CD4-positive, alpha-beta memory T cell (primary cell): ENCODE results near the gene ANK2. TPM values are rescaled to one million over a fixed set of nuclear protein-coding genes. Genes with fewer than 3 reads are reported as not detected.

Source experiments
- CTCF ChIA-PET: fragments of 350-600 bp; sonication (Branson Sonifier 250); formaldehyde crosslinking; loops from one replicate; lab custom pipeline; 2021; ENCODE audit warnings: inconsistent platforms; ENCODE audit not compliant: partially characterized antibody; lab: Charles Lee
- POLR2A ChIA-PET: fragments of 350-600 bp; sonication (Branson Sonifier 250); formaldehyde crosslinking; loops from one replicate; lab custom pipeline; 2021; ENCODE audit not compliant: partially characterized antibody; lab: Charles Lee
- DNase-seq, 5 donors: peaks; one replicate each; pipeline versions ENCODE4 v3.0.0 to v3.0.0-alpha.2; 2020 to 2022; ENCODE audit warnings: mixed read lengths in 1 of 5
- H3K27ac ChIP-seq: one replicate; pipeline ENCODE4 v1.7.0; 2013; ENCODE audit warnings: low read depth, low read length
- H3K27me3 ChIP-seq: 2 replicates; pipeline ENCODE4 v1.7.0; 2013; ENCODE audit warnings: mild to moderate bottlenecking, low read length, moderate library complexity; ENCODE audit not compliant: insufficient read depth
- H3K36me3 ChIP-seq: 2 replicates; pipeline ENCODE4 v1.7.0; 2013; ENCODE audit warnings: mild to moderate bottlenecking, low read length, moderate library complexity; ENCODE audit not compliant: insufficient read depth
- H3K4me1 ChIP-seq: 2 replicates; pipeline ENCODE4 v1.7.0; 2013; ENCODE audit warnings: mild to moderate bottlenecking, low read length, moderate library complexity; ENCODE audit not compliant: insufficient read depth
- H3K4me3 ChIP-seq, 2 donors: one replicate each; pipeline ENCODE4 v1.7.0; 2013; ENCODE audit warnings: low read length in 2 of 2, mild to moderate bottlenecking in 1 of 2
- H3K9me3 ChIP-seq, 2 donors: one replicate each; pipeline ENCODE4 v1.7.0; 2013; ENCODE audit warnings: low read length in 2 of 2, control low read depth in 1 of 2; ENCODE audit not compliant: control insufficient read depth in 1 of 2
- H3K27ac Mint-ChIP-seq, 7 donors: one replicate each; pipeline ENCODE4 v1.8.0; 2020 to 2021; ENCODE audit warnings: mixed read lengths in 7 of 7, mild to moderate bottlenecking in 6 of 7, inconsistent platforms in 3 of 7, moderate library complexity in 3 of 7
- H3K27me3 Mint-ChIP-seq, 2 donors: one replicate each; pipeline ENCODE4 v1.8.0; 2020 to 2021; ENCODE audit warnings: mixed read lengths in 2 of 2
- H3K36me3 Mint-ChIP-seq, 2 donors: one replicate each; pipeline ENCODE4 v1.8.0; 2020 to 2021; ENCODE audit warnings: mixed read lengths in 2 of 2, inconsistent platforms in 1 of 2, mild to moderate bottlenecking in 1 of 2
- H3K4me1 Mint-ChIP-seq, 4 donors: one replicate each; pipeline ENCODE4 v1.8.0; 2020 to 2021; ENCODE audit warnings: mixed read lengths in 4 of 4, mild to moderate bottlenecking in 1 of 4
- H3K4me3 Mint-ChIP-seq, 8 donors: one replicate each; pipeline ENCODE4 v1.8.0; 2020 to 2021; ENCODE audit warnings: mixed read lengths in 8 of 8, mild to moderate bottlenecking in 7 of 8, moderate library complexity in 6 of 8, inconsistent platforms in 3 of 8
- H3K9me3 Mint-ChIP-seq, 8 donors: one replicate each; pipeline ENCODE4 v1.8.0; 2020 to 2021; ENCODE audit warnings: mixed read lengths in 8 of 8, mild to moderate bottlenecking in 5 of 8, inconsistent platforms in 3 of 8, moderate library complexity in 1 of 8
- intact Hi-C: fragments of 100-400 bp; cut with micrococcal nuclease; formaldehyde crosslinking; loops from one replicate; pipeline ENCODE4 v1.15.1; 2023
- polyA plus RNA-seq, 2 donors: library from polyadenylated mRNA; unstranded; fragments of 300-500 nt; fragmentation: Illumina TruSeq; gene quantifications; one replicate each; pipeline ENCODE4 v1.2.3, GENCODE V29; 2021
- total RNA-seq, 2 experiments: library from RNA; stranded (reverse); gene quantifications; one replicate each; pipeline ENCODE4 v1.2.3, GENCODE V29; 2021

ANK2 gene
- total and polyA plus RNA-seq, 4 experiments from 2014 or later: not detected

DNA sequence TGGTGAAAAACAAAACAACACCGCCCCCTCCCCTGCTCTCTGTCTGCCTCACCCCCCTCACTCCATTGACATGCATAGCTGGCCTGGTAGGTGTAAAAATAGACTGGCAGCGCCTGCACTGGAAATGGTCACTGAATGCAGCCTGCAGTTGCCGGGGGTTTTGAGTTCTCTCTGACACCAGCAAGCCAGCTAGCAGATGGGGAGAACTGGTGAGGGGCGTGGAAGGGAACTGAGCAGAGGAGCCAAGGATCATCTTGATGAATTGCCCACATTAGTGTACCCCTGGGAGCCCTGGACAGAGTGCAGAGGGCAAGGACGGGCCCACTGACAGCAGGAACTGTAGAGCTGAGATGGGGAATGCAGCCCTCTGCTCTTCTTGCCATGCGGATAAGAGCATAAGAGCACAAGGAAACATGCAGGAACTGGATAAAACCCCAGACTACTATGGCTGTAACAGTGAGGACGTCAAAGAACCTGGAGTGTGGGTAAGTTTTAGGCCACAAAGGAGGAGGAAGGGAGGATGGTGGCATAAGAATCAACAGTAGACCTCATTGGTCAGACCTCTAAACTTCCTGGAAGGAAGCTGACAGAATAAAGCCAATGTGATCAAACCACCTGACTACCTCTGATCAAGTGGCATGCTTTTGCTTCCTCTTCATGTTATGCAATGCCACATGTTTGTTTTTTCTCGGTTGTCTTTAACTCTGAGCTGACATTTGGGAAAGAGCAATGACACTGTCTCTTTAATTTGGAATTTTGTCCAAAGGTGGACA, 96.3 kb downstream of the ANK2 start:
- H3K36me3 ChIP-seq: no peaks in the 10 kb centered on the region
- Mint-ChIP-seq H3K4me3 (no peak overlapping the region), H3K36me3 (no peaks in the 10 kb centered on the region), H3K27ac (peak overlapping the region in 1 of 7 donors; percentile 22), H3K27me3 (peaks cover 0 to 2% of the 10 kb centered on the region in 2 donors), H3K4me1 (peaks cover 0 to 5% (median 2%) of the 10 kb centered on the region in 4 donors), H3K9me3 (no peaks in the 10 kb centered on the region)
- no peaks in the 10 kb centered on the region for H3K4me1 ChIP-seq
- ChIA-PET POLR2A (no interaction called here), CTCF (no interaction called here)
- no peaks in the 10 kb centered on the region for H3K9me3 ChIP-seq
- H3K27me3 ChIP-seq: no peaks in the 10 kb centered on the region
- no peak overlapping the region for H3K27ac ChIP-seq
- intact Hi-C loops: no loop called here
- H3K4me3 ChIP-seq: no peak overlapping the region
- no peak for DNase-seq

DNA sequence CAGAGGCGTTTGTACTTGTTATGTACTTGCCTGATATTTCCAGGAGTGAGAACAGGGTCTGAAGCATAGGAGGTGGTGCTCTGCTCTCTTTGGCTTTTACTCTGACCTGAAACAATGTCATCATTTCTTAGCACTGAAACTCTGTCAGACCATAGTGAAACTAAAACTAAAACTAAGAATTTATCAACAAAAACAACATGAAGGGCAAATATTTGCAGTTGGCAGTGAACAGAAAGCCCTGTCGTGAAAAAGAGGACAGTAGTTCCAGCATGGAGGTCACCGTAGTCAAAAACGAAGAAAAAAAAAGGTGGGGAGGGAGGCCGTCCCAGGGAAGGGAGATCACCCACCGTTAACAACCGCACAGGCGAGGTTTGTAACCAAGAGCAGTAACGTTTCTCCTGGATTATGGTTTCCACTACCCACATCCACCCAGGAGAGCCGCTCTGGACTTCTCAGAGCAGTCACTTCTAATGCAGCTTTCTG, 97.5 kb downstream of the ANK2 start:
- peak overlapping the region in 1 of 7 donors; percentile 18 for H3K27ac Mint-ChIP-seq
- peak overlapping the region in 7 of 8 donors; percentile 11 to 65 (median 45) for H3K4me3 Mint-ChIP-seq
- Histone ChIP-seq H3K4me1 (no peaks in the 10 kb centered on the region), H3K27me3 (no peaks in the 10 kb centered on the region), H3K27ac (no peak overlapping the region), H3K36me3 (no peaks in the 10 kb centered on the region), H3K4me3 (no peak overlapping the region), H3K9me3 (no peaks in the 10 kb centered on the region)
- intact Hi-C loops: no loop called here
- no peaks in the 10 kb centered on the region for H3K9me3 Mint-ChIP-seq
- ChIA-PET POLR2A (no interaction called here), CTCF (no interaction called here)
- peaks cover 0 to 2% of the 10 kb centered on the region in 2 donors for H3K27me3 Mint-ChIP-seq
- DNase-seq: no peak
- H3K36me3 Mint-ChIP-seq: no peaks in the 10 kb centered on the region
- peaks cover 0 to 5% (median 2%) of the 10 kb centered on the region in 4 donors for H3K4me1 Mint-ChIP-seq

DNA sequence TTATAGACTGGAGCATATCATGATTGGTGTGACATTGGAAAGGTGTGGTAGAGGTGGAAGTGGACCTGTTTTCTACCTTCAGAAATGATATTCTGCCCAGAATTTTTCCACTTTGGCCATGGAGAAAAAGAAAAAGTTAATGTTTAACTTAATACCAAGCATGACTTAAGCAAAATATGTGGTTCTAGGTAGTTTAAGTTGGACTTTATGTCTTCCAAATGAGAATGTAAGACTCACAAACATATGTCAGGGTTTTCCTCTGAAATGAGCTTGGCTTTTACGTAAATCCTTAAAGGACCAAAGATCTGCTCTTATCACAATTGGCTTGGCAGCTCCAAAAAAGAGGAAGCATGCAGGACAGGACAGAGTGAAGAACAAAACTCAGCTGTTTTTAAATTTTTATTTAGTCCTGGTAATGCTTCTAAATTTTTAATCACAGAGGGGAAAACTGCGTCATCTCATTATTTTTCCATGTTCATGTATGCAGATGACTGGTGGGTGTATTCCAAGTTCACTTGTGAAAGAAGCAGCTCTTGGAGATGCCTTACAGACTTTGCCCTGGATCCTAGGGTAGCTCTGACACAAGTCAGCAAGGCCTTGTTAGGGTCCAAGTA, 98.2 kb downstream of the ANK2 start:
- Mint-ChIP-seq H3K4me1 (peaks cover 0 to 5% (median 2%) of the 10 kb centered on the region in 4 donors), H3K36me3 (no peaks in the 10 kb centered on the region), H3K27me3 (peaks cover 0 to 2% of the 10 kb centered on the region in 2 donors), H3K27ac (no peak overlapping the region), H3K9me3 (no peaks in the 10 kb centered on the region), H3K4me3 (no peak overlapping the region)
- no peaks in the 10 kb centered on the region for H3K9me3 ChIP-seq
- H3K4me3 ChIP-seq: no peak overlapping the region
- ChIA-PET POLR2A (no interaction called here), CTCF (no interaction called here)
- H3K36me3 ChIP-seq: no peaks in the 10 kb centered on the region
- no peaks in the 10 kb centered on the region for H3K27me3 ChIP-seq
- intact Hi-C loops: no loop called here
- DNase-seq: no peak
- H3K4me1 ChIP-seq: no peaks in the 10 kb centered on the region
- H3K27ac ChIP-seq: no peak overlapping the region

DNA sequence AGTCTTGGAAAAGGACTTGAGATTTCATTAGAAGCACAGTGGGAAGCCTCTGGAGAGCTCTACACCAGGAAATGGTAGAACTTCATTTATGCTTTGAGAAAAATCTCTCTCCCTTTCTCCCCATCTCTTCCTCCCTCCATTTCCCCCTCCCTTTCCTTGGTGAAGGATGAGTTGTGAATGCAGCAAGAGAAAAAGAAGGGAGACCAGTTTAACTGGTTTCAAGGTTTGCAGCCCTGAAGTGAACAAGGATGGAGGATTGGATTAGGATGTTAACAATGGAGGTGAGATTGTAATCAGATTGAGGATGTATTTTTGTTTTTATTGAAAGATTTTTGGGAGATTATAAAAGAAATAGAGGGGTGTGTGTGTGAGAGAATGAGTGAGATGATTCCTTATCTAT, 99.5 kb downstream of the ANK2 start:
- Histone ChIP-seq H3K27me3 (no peaks in the 10 kb centered on the region), H3K9me3 (no peaks in the 10 kb centered on the region), H3K36me3 (no peaks in the 10 kb centered on the region), H3K4me1 (no peaks in the 10 kb centered on the region), H3K4me3 (no peak overlapping the region), H3K27ac (no peak overlapping the region)
- H3K36me3 Mint-ChIP-seq: no peaks in the 10 kb centered on the region
- peaks cover 0 to 4% of the 10 kb centered on the region in 2 donors for H3K27me3 Mint-ChIP-seq
- no peak overlapping the region for H3K4me3 Mint-ChIP-seq
- POLR2A ChIA-PET: no interaction called here
- peaks cover 0 to 5% (median 2%) of the 10 kb centered on the region in 4 donors for H3K4me1 Mint-ChIP-seq
- CTCF ChIA-PET: no interaction called here
- intact Hi-C loops: no loop called here
- no peak for DNase-seq
- H3K9me3 Mint-ChIP-seq: no peaks in the 10 kb centered on the region
- no peak overlapping the region for H3K27ac Mint-ChIP-seq

DNA sequence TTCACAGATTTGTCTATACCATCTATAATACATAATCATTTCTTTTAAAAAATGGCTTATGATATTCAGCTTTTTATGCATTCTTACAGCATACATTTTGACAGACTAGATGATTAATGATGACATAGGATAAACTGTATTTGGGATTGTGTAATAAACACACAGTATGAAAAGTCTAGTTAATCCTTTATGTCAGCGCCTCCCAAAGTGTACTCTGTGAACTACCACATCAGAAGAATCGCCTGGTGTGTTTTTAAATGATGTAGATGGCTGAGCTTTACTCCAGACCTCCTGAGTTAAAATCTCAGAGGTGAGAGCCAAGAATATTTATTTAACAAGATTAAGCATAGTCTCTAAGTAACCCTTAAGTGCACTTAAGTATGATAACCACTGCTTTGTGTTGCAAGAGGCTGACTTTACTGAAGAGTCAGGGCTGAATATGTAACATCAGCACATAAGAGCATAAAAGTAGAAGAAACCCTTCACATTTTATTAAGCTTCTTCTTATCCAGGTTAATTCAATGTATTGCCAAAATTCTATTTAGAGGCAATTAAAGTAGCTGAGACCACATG, 104.2 kb downstream of the ANK2 start:
- POLR2A ChIA-PET: no interaction called here
- no peaks in the 10 kb centered on the region for H3K9me3 Mint-ChIP-seq
- Histone ChIP-seq H3K4me1 (no peaks in the 10 kb centered on the region), H3K36me3 (no peaks in the 10 kb centered on the region), H3K27ac (no peak overlapping the region), H3K9me3 (no peaks in the 10 kb centered on the region), H3K4me3 (no peak overlapping the region), H3K27me3 (no peaks in the 10 kb centered on the region)
- CTCF ChIA-PET: no interaction called here
- H3K27me3 Mint-ChIP-seq: peaks cover 0 to 2% of the 10 kb centered on the region in 2 donors
- H3K27ac Mint-ChIP-seq: no peak overlapping the region
- DNase-seq: no peak
- no peaks in the 10 kb centered on the region for H3K4me1 Mint-ChIP-seq
- intact Hi-C loops: no loop called here
- no peaks in the 10 kb centered on the region for H3K36me3 Mint-ChIP-seq
- H3K4me3 Mint-ChIP-seq: no peak overlapping the region

DNA sequence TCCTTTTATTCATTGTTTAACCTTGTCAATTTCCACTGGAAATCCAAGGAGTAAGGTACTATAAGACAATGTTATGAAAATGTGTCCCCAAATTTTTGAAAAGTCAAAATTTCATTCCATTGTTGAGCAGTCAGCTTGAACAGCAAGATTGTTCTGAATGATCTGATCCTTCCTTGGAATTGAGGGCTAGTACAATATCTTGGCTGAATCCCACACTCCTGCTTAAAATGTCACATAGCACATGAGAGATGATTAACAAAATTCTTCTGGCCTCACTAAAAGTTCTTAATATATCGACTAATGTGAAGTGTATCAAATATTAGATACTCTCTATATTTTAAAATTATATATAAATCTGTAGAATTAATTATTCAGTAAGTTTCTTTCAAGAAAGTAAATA, 104.8 kb downstream of the ANK2 start:
- H3K27ac ChIP-seq: no peak overlapping the region
- H3K9me3 ChIP-seq: no peaks in the 10 kb centered on the region
- H3K4me3 ChIP-seq: no peak overlapping the region
- no peak overlapping the region for H3K27ac Mint-ChIP-seq
- ChIA-PET CTCF (no interaction called here), POLR2A (no interaction called here)
- H3K4me1 ChIP-seq: no peaks in the 10 kb centered on the region
- H3K9me3 Mint-ChIP-seq: no peaks in the 10 kb centered on the region
- no peaks in the 10 kb centered on the region for H3K27me3 ChIP-seq
- H3K36me3 ChIP-seq: no peaks in the 10 kb centered on the region
- no peaks in the 10 kb centered on the region for H3K36me3 Mint-ChIP-seq
- H3K4me1 Mint-ChIP-seq: no peaks in the 10 kb centered on the region
- H3K27me3 Mint-ChIP-seq: peaks cover 0 to 2% of the 10 kb centered on the region in 2 donors
- no peak for DNase-seq
- intact Hi-C loops: no loop called here
- H3K4me3 Mint-ChIP-seq: no peak overlapping the region

DNA sequence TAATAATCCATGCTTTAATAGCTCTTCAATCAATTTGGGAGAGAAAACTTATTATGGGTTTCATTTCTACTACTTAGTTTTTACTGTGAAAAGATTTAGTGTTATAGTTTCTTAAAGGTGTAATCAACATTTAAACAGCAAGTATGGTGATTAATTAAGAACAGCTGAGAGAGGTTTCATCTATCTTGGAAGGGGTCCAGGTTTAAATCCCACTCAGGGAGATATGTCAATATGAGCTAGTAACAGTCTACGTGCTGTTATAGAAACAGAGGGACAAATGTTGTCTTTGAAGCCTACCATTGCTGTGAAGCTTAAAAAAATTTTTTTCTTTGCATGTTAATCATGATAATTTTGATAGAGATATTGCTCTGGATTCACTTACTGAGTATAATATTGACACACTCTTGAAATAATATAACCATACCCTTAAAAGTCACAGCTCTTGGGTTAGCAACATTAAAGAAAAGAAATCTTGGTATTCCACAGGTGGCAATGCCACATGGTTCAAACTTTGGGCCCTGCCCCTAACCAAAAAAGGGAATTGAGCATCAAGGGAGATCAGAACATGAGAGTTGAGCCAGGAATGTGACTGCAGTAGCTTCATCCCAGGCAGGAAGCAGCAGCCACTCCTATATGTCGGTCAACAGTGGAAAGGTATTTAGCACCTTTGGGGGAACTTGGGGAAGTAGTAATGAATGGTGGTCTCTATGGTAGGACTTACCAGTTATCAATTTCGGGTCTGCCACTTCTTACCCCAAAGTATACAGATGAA, 107.8 kb downstream of the ANK2 start:
- Histone ChIP-seq H3K36me3 (no peaks in the 10 kb centered on the region), H3K4me3 (no peak overlapping the region), H3K4me1 (no peaks in the 10 kb centered on the region), H3K27ac (no peak overlapping the region), H3K9me3 (no peaks in the 10 kb centered on the region), H3K27me3 (no peaks in the 10 kb centered on the region)
- DNase-seq: no peak
- no peak overlapping the region for H3K27ac Mint-ChIP-seq
- ChIA-PET CTCF (no interaction called here), POLR2A (no interaction called here)
- intact Hi-C loops: no loop called here
- no peaks in the 10 kb centered on the region for H3K36me3 Mint-ChIP-seq
- no peaks in the 10 kb centered on the region for H3K9me3 Mint-ChIP-seq
- no peak overlapping the region for H3K4me3 Mint-ChIP-seq
- no peaks in the 10 kb centered on the region for H3K4me1 Mint-ChIP-seq
- H3K27me3 Mint-ChIP-seq: peaks cover 0 to 4% of the 10 kb centered on the region in 2 donors
